Measurements from ENCODE around the gene ALDH3A1. TPM values are rescaled to one million over a fixed set of nuclear protein-coding genes. Genes with fewer than 3 reads are reported as not detected.

The ALDH3A1 gene
- total and polyA plus RNA-seq, 10 of the 15 experiments (the other 5 are each of a cell fraction or from before 2014, with no cell fraction given), result 0.20 TPM; not detected in 9

- no TSS peak for BruUV-seq (replicated peaks)
- TF ChIP-seq ZNF622 (IDR thresholded peaks at IDR 0.05) (no peak), JUND (IDR thresholded peaks at IDR 0.05; ENCODE audit: low read depth, low read length) (no peak), TAF1 (IDR thresholded peaks at IDR 0.05; ENCODE audit: borderline replicate concordance, low read depth, low read length) (no peak), SMAD1 (IDR thresholded peaks at IDR 0.05; ENCODE audit: low read depth, partially characterized antibody) (no peak), CBX5 (IDR thresholded peaks at IDR 0.05; ENCODE audit: low read depth) (no peak), KLF5 (IDR thresholded peaks at IDR 0.05; ENCODE audit: partially characterized antibody) (no peak), SP1 (IDR thresholded peaks at IDR 0.05; ENCODE audit: low read depth, low read length) (no peak), POLR2AphosphoS2 (IDR thresholded peaks at IDR 0.05; ENCODE audit: low read depth, low read length) (no peak), IRF3 (IDR thresholded peaks at IDR 0.05) (no peak), MLLT1 (IDR thresholded peaks at IDR 0.05) (no peak), LARP7 (IDR thresholded peaks at IDR 0.05) (no peak), ELK1 (IDR thresholded peaks at IDR 0.05; ENCODE audit: low read depth, low read length) (no peak), MYC (IDR thresholded peaks at IDR 0.05; ENCODE audit: insufficient read depth, insufficient read length, insufficient replicate concordance, low read length, severe bottlenecking) (no peak), TBL1XR1 (IDR thresholded peaks at IDR 0.05; ENCODE audit: low read depth, low read length) (no peak)
- intact Hi-C loops (cut with micrococcal nuclease; ENCODE audit: unreplicated experiment), result loop anchor here (5.0 kb wide), 1 partner anchor 123 kb away; the partner anchor contains the start of gene ALDH3A2
These were observed 22.0 kb upstream of the ALDH3A1 start for GRCh38 chr17:19769946-19770652.

More at GRCh38 chr17:19769946-19770652, 22.0 kb upstream of the ALDH3A1 start:
- ChIA-PET POLR2A (no interaction called here), RAD21 (ENCODE audit: unreplicated experiment) (interaction anchor here (1.0 kb wide), 1 partner anchor 253 kb away, joined by 3 read pairs; no protein-coding TSS in a partner anchor), SMC1A (ENCODE audit: uncharacterized antibody, unreplicated experiment) (no interaction called here), CTCF (interaction anchor here (6.0 kb wide), 1 partner anchor 258 kb away, joined by 52 read pairs; no protein-coding TSS in a partner anchor)
- in situ Hi-C loops (cut with MboI), result loop anchor here (5.0 kb wide), 1 partner anchor 258 kb away; no protein-coding TSS in a partner anchor
- Histone ChIP-seq H2AFZ (ENCODE audit: control insufficient read depth, low read depth, low read length) (no peak overlapping the region), H3K9ac (ENCODE audit: control insufficient read depth, insufficient read depth, low read length) (no peak overlapping the region), H3K4me3 (no peak overlapping the region), H3K4me1 (ENCODE audit: control insufficient read depth, insufficient read depth, low read length) (peaks cover 18% of the 10 kb centered on the region), H3K36me3 (ENCODE audit: control insufficient read depth in 2 of 2, insufficient read depth in 2 of 2, low read length in 1 of 2) (no peaks in the 10 kb centered on the region), H3K79me2 (ENCODE audit: control insufficient read depth, insufficient read depth, low read length) (no peaks in the 10 kb centered on the region), H3K9me3 (replicated peaks; ENCODE audit: control insufficient read depth, insufficient read depth, low read length) (no peaks in the 10 kb centered on the region), H4K20me1 (ENCODE audit: control insufficient read depth, insufficient read depth) (no peaks in the 10 kb centered on the region), H3K27ac (ENCODE audit: control insufficient read depth, insufficient read depth) (no peak overlapping the region), H3K4me2 (ENCODE audit: control insufficient read depth, insufficient read depth) (no peak overlapping the region), H3K27me3 (replicated peaks in 1 of 2; ENCODE audit: control insufficient read depth in 2 of 2, insufficient read depth in 2 of 2, low read length in 1 of 2) (no peaks in the 10 kb centered on the region)
- no peak for DNase-seq (ENCODE audit: low read depth, low spot score)
- WGBS (ENCODE audit: insufficient coverage, insufficient replicate concordance, low lambda C conversion rate, missing lambda C conversion rate), result 86% methylated on average over 7 of the region's 7 CpGs
- no peak for ATAC-seq
- FAIRE-seq, result no peak

Measured in GM12878 (cell line).